ENCODE data around the gene CDC5L. TPM values are rescaled to one million over a fixed set of nuclear protein-coding genes. Genes with fewer than 3 reads are reported as not detected.

CDC5L gene
- total RNA-seq, 1 donor from 2014 or later, result 23.1 TPM

DNA sequence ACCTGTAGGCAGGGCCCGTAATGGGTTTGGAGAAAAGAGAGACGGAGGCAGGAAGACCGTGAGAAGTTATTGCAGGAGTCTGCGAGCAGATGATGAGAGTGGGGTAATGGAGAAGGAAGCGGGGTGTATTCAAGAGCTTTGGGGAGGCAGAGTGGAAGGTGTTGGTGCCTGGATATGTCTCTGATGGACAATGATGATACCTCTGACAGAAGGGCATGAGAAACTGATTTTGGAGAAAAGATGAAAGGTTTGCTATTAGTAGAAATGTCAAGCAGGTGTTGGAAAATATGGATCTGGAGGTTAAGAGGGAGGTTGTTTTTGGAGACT lies 69.4 kb downstream of the CDC5L start:
- no peak for TF ChIP-seq CTCF (IDR thresholded peaks at IDR 0.05)
- peaks cover 18% of the 10 kb centered on the region for H3K4me1 Mint-ChIP-seq (ENCODE audit: unreplicated experiment)
- no peak overlapping the region for H3K4me3 Mint-ChIP-seq (ENCODE audit: unreplicated experiment)
- DNase-seq (ENCODE audit: extremely low spot score, unreplicated experiment), result no peak
- H3K27me3 Mint-ChIP-seq (ENCODE audit: unreplicated experiment), result no peaks in the 10 kb centered on the region
- H3K27ac Mint-ChIP-seq (ENCODE audit: unreplicated experiment), result no peak overlapping the region
- H3K36me3 Mint-ChIP-seq (ENCODE audit: unreplicated experiment), result no peaks in the 10 kb centered on the region
- no peaks in the 10 kb centered on the region for H3K9me3 Mint-ChIP-seq (ENCODE audit: unreplicated experiment)

DNA sequence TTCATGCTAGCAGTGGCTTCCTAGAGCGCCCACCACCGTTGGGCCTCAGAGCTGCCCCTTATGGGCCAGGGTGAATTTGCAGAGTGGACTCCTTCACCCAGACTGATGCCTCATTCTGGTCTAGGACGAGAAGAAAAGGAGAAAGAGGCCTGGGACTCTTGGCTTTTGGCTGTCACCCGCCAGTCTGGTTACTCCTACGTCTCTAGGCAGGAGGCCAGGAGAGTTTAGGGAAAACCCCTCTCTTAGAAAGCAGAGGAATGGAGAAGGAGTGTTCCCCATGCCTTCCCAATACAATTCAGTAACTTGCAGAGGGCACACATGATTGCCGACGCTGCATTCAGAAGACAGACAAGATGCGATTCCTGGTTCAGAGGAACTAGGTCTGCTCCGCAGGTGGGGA lies 70.1 kb downstream of the CDC5L start:
- no peak for DNase-seq (ENCODE audit: extremely low spot score, unreplicated experiment)
- no peak for TF ChIP-seq CTCF (IDR thresholded peaks at IDR 0.05)
- H3K27me3 Mint-ChIP-seq (ENCODE audit: unreplicated experiment), result no peaks in the 10 kb centered on the region
- H3K9me3 Mint-ChIP-seq (ENCODE audit: unreplicated experiment), result no peaks in the 10 kb centered on the region
- no peak overlapping the region for H3K4me3 Mint-ChIP-seq (ENCODE audit: unreplicated experiment)
- no peak overlapping the region for H3K27ac Mint-ChIP-seq (ENCODE audit: unreplicated experiment)
- H3K4me1 Mint-ChIP-seq (ENCODE audit: unreplicated experiment), result peaks cover 15% of the 10 kb centered on the region
- H3K36me3 Mint-ChIP-seq (ENCODE audit: unreplicated experiment), result no peaks in the 10 kb centered on the region

DNA sequence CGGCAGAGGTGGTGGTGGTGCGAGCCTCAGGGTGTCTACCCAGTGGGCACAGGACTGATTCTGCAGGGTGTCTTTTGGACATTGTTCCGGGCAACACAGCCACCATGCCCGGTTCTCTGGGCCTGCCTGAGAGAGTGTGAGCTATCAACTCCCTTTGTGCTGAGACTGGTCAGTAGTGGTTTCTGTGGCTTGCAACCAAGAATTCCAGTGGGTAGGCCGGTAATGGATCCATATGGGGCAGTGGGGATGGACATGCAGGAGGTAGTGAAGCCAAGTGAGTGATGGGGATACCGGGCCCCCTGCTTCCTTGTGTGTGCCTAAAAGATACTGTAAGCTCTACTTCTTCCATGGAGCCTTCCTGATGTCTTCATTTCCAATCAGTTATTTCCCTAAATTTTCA lies 71.0 kb downstream of the CDC5L start:
- H3K4me1 Mint-ChIP-seq (ENCODE audit: unreplicated experiment), result peaks cover 18% of the 10 kb centered on the region
- DNase-seq (ENCODE audit: extremely low spot score, unreplicated experiment), result no peak
- no peaks in the 10 kb centered on the region for H3K27me3 Mint-ChIP-seq (ENCODE audit: unreplicated experiment)
- no peak overlapping the region for H3K27ac Mint-ChIP-seq (ENCODE audit: unreplicated experiment)
- no peaks in the 10 kb centered on the region for H3K9me3 Mint-ChIP-seq (ENCODE audit: unreplicated experiment)
- TF ChIP-seq CTCF (IDR thresholded peaks at IDR 0.05), result no peak
- no peak overlapping the region for H3K4me3 Mint-ChIP-seq (ENCODE audit: unreplicated experiment)
- H3K36me3 Mint-ChIP-seq (ENCODE audit: unreplicated experiment), result no peaks in the 10 kb centered on the region

- H3K4me1 Mint-ChIP-seq (ENCODE audit: unreplicated experiment), result peaks cover 29% of the 10 kb centered on the region
- no peaks in the 10 kb centered on the region for H3K36me3 Mint-ChIP-seq (ENCODE audit: unreplicated experiment)
- H3K4me3 Mint-ChIP-seq (ENCODE audit: unreplicated experiment), result no peak overlapping the region
- no peak for DNase-seq (ENCODE audit: extremely low spot score, unreplicated experiment)
- H3K27ac Mint-ChIP-seq (ENCODE audit: unreplicated experiment), result no peak overlapping the region
- no peak for TF ChIP-seq CTCF (IDR thresholded peaks at IDR 0.05)
- no peaks in the 10 kb centered on the region for H3K27me3 Mint-ChIP-seq (ENCODE audit: unreplicated experiment)
- no peaks in the 10 kb centered on the region for H3K9me3 Mint-ChIP-seq (ENCODE audit: unreplicated experiment)
Observed at GRCh38 chr6:44462335-44462734, 74.8 kb downstream of the CDC5L start.

DNA sequence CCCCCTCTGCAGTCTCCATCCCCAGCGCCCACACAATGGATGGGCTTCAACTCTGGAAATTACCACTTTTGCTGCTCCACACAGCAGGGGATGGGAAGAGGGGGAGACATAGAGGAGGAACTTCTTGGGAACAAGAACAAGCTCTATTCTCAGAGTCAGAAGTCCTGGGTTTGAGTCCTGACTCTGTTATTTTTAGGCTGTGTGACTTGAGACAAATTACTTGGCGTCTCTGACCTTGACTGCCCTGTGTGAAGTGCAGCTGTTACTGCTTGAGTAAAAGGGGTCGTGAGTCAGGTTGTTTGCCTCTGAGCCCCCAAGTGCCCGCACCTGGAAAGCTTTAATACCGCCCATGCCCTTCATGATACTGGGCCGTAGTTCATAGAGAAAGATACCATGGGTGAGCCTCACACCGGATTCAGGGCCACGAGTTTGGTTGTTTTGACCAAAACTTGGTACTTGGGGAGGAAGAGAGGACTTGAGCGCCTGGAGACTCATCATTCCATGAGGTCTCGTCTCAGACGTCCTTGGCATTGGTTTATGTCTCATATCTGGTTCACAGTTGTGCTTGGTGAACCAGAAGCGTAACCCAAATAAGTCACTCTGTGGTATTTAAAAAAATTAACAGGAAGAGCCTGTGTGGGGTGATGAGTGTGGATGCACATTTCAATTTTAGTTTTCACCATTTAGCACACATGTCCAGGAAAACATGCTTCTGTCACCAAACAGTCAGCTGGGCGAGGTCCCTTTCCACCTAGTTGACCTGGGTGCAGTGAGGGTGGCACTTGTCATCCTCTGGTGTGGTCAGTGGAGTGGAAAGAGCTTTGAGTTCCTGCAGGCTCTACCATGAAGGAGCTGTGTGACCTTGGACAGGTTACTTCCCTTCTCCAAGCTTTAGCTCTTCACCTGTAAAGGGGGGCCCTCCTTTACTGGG lies 75.6 kb downstream of the CDC5L start:
- no peak for TF ChIP-seq CTCF (IDR thresholded peaks at IDR 0.05)
- Mint-ChIP-seq H3K27ac (ENCODE audit: unreplicated experiment) (peak overlapping the region; percentile 45), H3K27me3 (ENCODE audit: unreplicated experiment) (no peaks in the 10 kb centered on the region), H3K4me1 (ENCODE audit: unreplicated experiment) (peaks cover 29% of the 10 kb centered on the region), H3K4me3 (ENCODE audit: unreplicated experiment) (no peak overlapping the region), H3K36me3 (ENCODE audit: unreplicated experiment) (no peaks in the 10 kb centered on the region), H3K9me3 (ENCODE audit: unreplicated experiment) (no peaks in the 10 kb centered on the region)
- DNase-seq (ENCODE audit: extremely low spot score, unreplicated experiment), result no peak

Measured in osteocyte (in vitro differentiated cells).